ENCODE data around the gene TRPC3. TPM values are rescaled to one million over a fixed set of nuclear protein-coding genes. Genes with fewer than 3 reads are reported as not detected.
A peak's percentile ranks its signal among the peaks of the same experiment; 100 is the strongest.
"Not testable (repeated sequence)": the region's sequence is repeated elsewhere in the genome, so short reads cannot be mapped to it uniquely, and the experiment has no call there.

TRPC3 gene
- total and polyA plus RNA-seq, 4 donors: 4.8 to 16.1 (median 11.3) TPM

GRCh38 chr4:121932212-121932974 is 19.5 kb downstream of the TRPC3 start:
- H3K9me3 ChIP-seq (ENCODE audit: control insufficient read depth, insufficient read depth, low read length): no peaks in the 10 kb centered on the region
- DNase-seq (ENCODE audit: low read depth in 4 of 6, low spot score in 6 of 6): peak in 1 of 6 donors; percentile 13
- WGBS (ENCODE audit: insufficient coverage): 58% methylated on average over 59 of the region's 59 CpGs

GRCh38 chr4:121930304-121930703 is 21.6 kb downstream of the TRPC3 start:
- DNase-seq (ENCODE audit: low read depth in 4 of 6, low spot score in 6 of 6): no peak
- no peaks in the 10 kb centered on the region for H3K9me3 ChIP-seq (ENCODE audit: control insufficient read depth, insufficient read depth, low read length)
- peaks cover 7% of the 10 kb centered on the region for H3K36me3 ChIP-seq (ENCODE audit: control insufficient read depth, insufficient read depth, low read length)
- WGBS (ENCODE audit: insufficient coverage): no CpG with 5 or more reads among the region's 2 CpGs
- peaks cover 5% of the 10 kb centered on the region for H3K4me1 ChIP-seq (ENCODE audit: control insufficient read depth, insufficient read depth, low read length)
- H3K27ac ChIP-seq (ENCODE audit: low read depth, low read length): no peak overlapping the region
- H3K4me3 ChIP-seq (ENCODE audit: low read depth, low read length): no peak overlapping the region
- no peaks in the 10 kb centered on the region for H3K27me3 ChIP-seq (ENCODE audit: control insufficient read depth, insufficient read depth, low read length)

More at GRCh38 chr4:121932212-121932974, 19.5 kb downstream of the TRPC3 start:
- Histone ChIP-seq H3K4me1 (ENCODE audit: control insufficient read depth, insufficient read depth, low read length) (peaks cover 5% of the 10 kb centered on the region), H3K4me3 (ENCODE audit: low read depth, low read length) (no peak overlapping the region), H3K36me3 (ENCODE audit: control insufficient read depth, insufficient read depth, low read length) (peaks cover 7% of the 10 kb centered on the region), H3K27me3 (ENCODE audit: control insufficient read depth, insufficient read depth, low read length) (no peaks in the 10 kb centered on the region), H3K27ac (ENCODE audit: low read depth, low read length) (no peak overlapping the region)

- Histone ChIP-seq H3K9me3 (ENCODE audit: control insufficient read depth, insufficient read depth, low read length) (no peaks in the 10 kb centered on the region), H3K27me3 (ENCODE audit: control insufficient read depth, insufficient read depth, low read length) (no peaks in the 10 kb centered on the region), H3K27ac (ENCODE audit: low read depth, low read length) (no peak overlapping the region), H3K4me3 (ENCODE audit: low read depth, low read length) (no peak overlapping the region), H3K4me1 (ENCODE audit: control insufficient read depth, insufficient read depth, low read length) (peaks cover 5% of the 10 kb centered on the region), H3K36me3 (ENCODE audit: control insufficient read depth, insufficient read depth, low read length) (peaks cover 7% of the 10 kb centered on the region)
- WGBS (ENCODE audit: insufficient coverage): no CpG with 5 or more reads among the region's 1 CpG
- DNase-seq (ENCODE audit: low read depth in 4 of 6, low spot score in 6 of 6): no peak
These were observed 23.9 kb downstream of the TRPC3 start for GRCh38 chr4:121927948-121928347.

GRCh38 chr4:121926490-121926889 is 25.4 kb downstream of the TRPC3 start:
- H3K4me1 ChIP-seq (ENCODE audit: control insufficient read depth, insufficient read depth, low read length); H3K9me3 ChIP-seq (ENCODE audit: control insufficient read depth, insufficient read depth, low read length); H3K27ac ChIP-seq (ENCODE audit: low read depth, low read length); DNase-seq (ENCODE audit: low read depth in 4 of 6, low spot score in 6 of 6); H3K27me3 ChIP-seq (ENCODE audit: control insufficient read depth, insufficient read depth, low read length); H3K36me3 ChIP-seq (ENCODE audit: control insufficient read depth, insufficient read depth, low read length); H3K4me3 ChIP-seq (ENCODE audit: low read depth, low read length): not testable (repeated sequence)
- WGBS (ENCODE audit: insufficient coverage): no CpG with 5 or more reads among the region's 5 CpGs

GRCh38 chr4:121923306-121923705 is 28.6 kb downstream of the TRPC3 start:
- H3K27me3 ChIP-seq (ENCODE audit: control insufficient read depth, insufficient read depth, low read length): no peaks in the 10 kb centered on the region
- H3K4me1 ChIP-seq (ENCODE audit: control insufficient read depth, insufficient read depth, low read length): no peaks in the 10 kb centered on the region
- no peak overlapping the region for H3K4me3 ChIP-seq (ENCODE audit: low read depth, low read length)
- H3K36me3 ChIP-seq (ENCODE audit: control insufficient read depth, insufficient read depth, low read length): no peaks in the 10 kb centered on the region
- WGBS (ENCODE audit: insufficient coverage): no CpG with 5 or more reads among the region's 1 CpG
- no peak overlapping the region for H3K27ac ChIP-seq (ENCODE audit: low read depth, low read length)
- DNase-seq (ENCODE audit: low read depth in 4 of 6, low spot score in 6 of 6): no peak
- no peaks in the 10 kb centered on the region for H3K9me3 ChIP-seq (ENCODE audit: control insufficient read depth, insufficient read depth, low read length)

- no peak overlapping the region for H3K27ac ChIP-seq (ENCODE audit: low read depth, low read length)
- no peak overlapping the region for H3K4me3 ChIP-seq (ENCODE audit: low read depth, low read length)
- no peaks in the 10 kb centered on the region for H3K27me3 ChIP-seq (ENCODE audit: control insufficient read depth, insufficient read depth, low read length)
- no peaks in the 10 kb centered on the region for H3K4me1 ChIP-seq (ENCODE audit: control insufficient read depth, insufficient read depth, low read length)
- WGBS (ENCODE audit: insufficient coverage): 83% methylated on average over 1 of the region's 2 CpGs
- no peaks in the 10 kb centered on the region for H3K9me3 ChIP-seq (ENCODE audit: control insufficient read depth, insufficient read depth, low read length)
- no peaks in the 10 kb centered on the region for H3K36me3 ChIP-seq (ENCODE audit: control insufficient read depth, insufficient read depth, low read length)
- DNase-seq (ENCODE audit: low read depth in 4 of 6, low spot score in 6 of 6): no peak
These were observed 38.2 kb downstream of the TRPC3 start for GRCh38 chr4:121913667-121914066.

GRCh38 chr4:121908346-121908745 is 43.5 kb downstream of the TRPC3 start:
- Histone ChIP-seq H3K9me3 (ENCODE audit: control insufficient read depth, insufficient read depth, low read length) (no peaks in the 10 kb centered on the region), H3K27ac (ENCODE audit: low read depth, low read length) (no peak overlapping the region), H3K36me3 (ENCODE audit: control insufficient read depth, insufficient read depth, low read length) (no peaks in the 10 kb centered on the region), H3K4me3 (ENCODE audit: low read depth, low read length) (no peak overlapping the region), H3K27me3 (ENCODE audit: control insufficient read depth, insufficient read depth, low read length) (no peaks in the 10 kb centered on the region), H3K4me1 (ENCODE audit: control insufficient read depth, insufficient read depth, low read length) (no peaks in the 10 kb centered on the region)
- no peak for DNase-seq (ENCODE audit: low read depth in 4 of 6, low spot score in 6 of 6)
- WGBS (ENCODE audit: insufficient coverage): no CpG with 5 or more reads among the region's 1 CpG

- H3K27me3 ChIP-seq (ENCODE audit: control insufficient read depth, insufficient read depth, low read length): no peaks in the 10 kb centered on the region
- no peak overlapping the region for H3K4me3 ChIP-seq (ENCODE audit: low read depth, low read length)
- no peaks in the 10 kb centered on the region for H3K36me3 ChIP-seq (ENCODE audit: control insufficient read depth, insufficient read depth, low read length)
- no CpG with 5 or more reads among the region's 4 CpGs for WGBS (ENCODE audit: insufficient coverage)
- peak; percentile 29 to 92 (median 50) for DNase-seq (ENCODE audit: low read depth in 4 of 6, low spot score in 6 of 6)
- H3K9me3 ChIP-seq (ENCODE audit: control insufficient read depth, insufficient read depth, low read length): no peaks in the 10 kb centered on the region
- H3K4me1 ChIP-seq (ENCODE audit: control insufficient read depth, insufficient read depth, low read length): no peaks in the 10 kb centered on the region
- no peak overlapping the region for H3K27ac ChIP-seq (ENCODE audit: low read depth, low read length)
These were observed 51.5 kb downstream of the TRPC3 start for GRCh38 chr4:121900132-121900983.

- Histone ChIP-seq H3K27ac (ENCODE audit: low read depth, low read length) (no peak overlapping the region), H3K36me3 (ENCODE audit: control insufficient read depth, insufficient read depth, low read length) (no peaks in the 10 kb centered on the region), H3K27me3 (ENCODE audit: control insufficient read depth, insufficient read depth, low read length) (no peaks in the 10 kb centered on the region), H3K4me3 (ENCODE audit: low read depth, low read length) (no peak overlapping the region), H3K9me3 (ENCODE audit: control insufficient read depth, insufficient read depth, low read length) (no peaks in the 10 kb centered on the region), H3K4me1 (ENCODE audit: control insufficient read depth, insufficient read depth, low read length) (no peaks in the 10 kb centered on the region)
- no peak for DNase-seq (ENCODE audit: low read depth in 4 of 6, low spot score in 6 of 6)
- whole genome bisulfite sequencing (ENCODE audit: insufficient coverage): 52% methylated on average over 6 of the region's 6 CpGs
These were observed 53.7 kb downstream of the TRPC3 start for GRCh38 chr4:121898150-121898549.
